ENCODE results near the gene ITGA2.
"Not testable (repeated sequence)": the region's sequence is repeated elsewhere in the genome, so short reads cannot be mapped to it uniquely, and the experiment has no call there.

ITGA2 gene

GRCh38 chr5:53100606-53101005 is 111.5 kb downstream of the ITGA2 start:
- no peak for DNase-seq (ENCODE audit: low spot score)

- no peak for DNase-seq (ENCODE audit: low spot score)
Measured at GRCh38 chr5:53105611-53106300, 116.6 kb downstream of the ITGA2 start.

GRCh38 chr5:53109056-53109442 is 119.9 kb downstream of the ITGA2 start:
- no peak for DNase-seq (ENCODE audit: low spot score)

- peak; percentile 92 for DNase-seq (ENCODE audit: low spot score)
Measured at GRCh38 chr5:53109443-53110127, 120.4 kb downstream of the ITGA2 start, which contains the start of gene MOCS2. TSS of gene MOCS2 (minus strand) at chr5:53109757. CDS start at chr5:53107174, 2,583 bp downstream.

GRCh38 chr5:53110156-53110555 is 121.0 kb downstream of the ITGA2 start:
- DNase-seq (ENCODE audit: low spot score) = no peak

DNA sequence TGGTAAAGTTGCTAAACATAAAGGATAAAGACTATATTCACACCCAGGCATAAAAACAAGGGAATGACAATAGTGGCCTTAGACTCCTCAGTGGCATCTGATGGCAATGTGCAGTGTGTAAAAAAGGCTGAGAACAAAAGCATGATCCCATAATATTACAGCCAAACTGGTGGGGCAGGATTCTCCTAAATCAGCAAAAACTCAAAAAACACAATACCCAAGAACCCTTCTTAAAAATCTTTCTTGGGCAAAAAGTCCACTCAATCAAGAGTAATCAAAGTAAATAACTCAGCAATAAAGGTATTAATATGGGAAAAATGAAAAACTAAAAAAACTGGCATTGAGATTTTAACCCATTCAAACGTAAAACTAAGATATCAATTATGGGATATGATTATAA is 122.0 kb downstream of the ITGA2 start:
- no peak for DNase-seq (ENCODE audit: low spot score)

DNA sequence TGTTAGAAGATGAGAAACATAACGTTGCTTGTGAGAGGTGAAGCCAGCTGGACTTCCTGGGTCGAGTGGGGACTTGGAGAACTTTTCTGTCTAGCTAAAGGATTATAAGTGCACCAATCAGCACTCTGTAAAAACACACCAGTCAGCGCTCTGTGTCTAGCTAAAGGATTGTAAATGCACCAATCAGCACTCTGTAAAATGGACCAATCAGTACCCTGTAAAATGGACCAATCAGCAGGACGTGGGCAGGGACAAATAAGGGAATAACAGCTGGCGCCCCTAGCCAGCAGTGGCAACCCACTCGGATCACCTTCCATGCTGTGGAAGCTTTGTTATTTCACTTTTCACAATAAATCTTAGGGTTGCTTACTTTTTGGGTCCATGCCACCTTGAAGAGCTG is 123.2 kb downstream of the ITGA2 start:
- not testable (repeated sequence) for DNase-seq (ENCODE audit: low spot score)

DNA sequence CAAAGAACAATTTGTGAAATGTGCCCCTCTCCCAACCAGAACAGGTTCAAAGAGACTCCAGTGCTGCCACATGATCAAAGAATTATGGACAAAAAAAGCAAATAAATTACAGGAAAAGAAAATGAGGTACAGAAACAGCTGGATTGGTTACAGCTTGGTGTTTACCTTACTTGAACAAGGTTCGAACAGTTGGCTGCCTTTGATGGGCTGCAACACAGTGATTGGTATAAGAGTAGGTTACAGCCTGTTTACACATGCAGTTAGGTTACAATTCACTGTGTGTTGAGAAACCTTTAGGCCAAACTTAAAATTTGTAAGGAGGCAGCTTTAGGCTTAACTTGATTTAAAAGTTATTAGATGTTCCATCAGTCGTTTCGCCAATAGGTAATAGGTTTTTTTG is 123.8 kb downstream of the ITGA2 start:
- DNase-seq (ENCODE audit: low spot score) = no peak

GRCh38 chr5:53113947-53114346 is 124.8 kb downstream of the ITGA2 start:
- no peak for DNase-seq (ENCODE audit: low spot score)

DNA sequence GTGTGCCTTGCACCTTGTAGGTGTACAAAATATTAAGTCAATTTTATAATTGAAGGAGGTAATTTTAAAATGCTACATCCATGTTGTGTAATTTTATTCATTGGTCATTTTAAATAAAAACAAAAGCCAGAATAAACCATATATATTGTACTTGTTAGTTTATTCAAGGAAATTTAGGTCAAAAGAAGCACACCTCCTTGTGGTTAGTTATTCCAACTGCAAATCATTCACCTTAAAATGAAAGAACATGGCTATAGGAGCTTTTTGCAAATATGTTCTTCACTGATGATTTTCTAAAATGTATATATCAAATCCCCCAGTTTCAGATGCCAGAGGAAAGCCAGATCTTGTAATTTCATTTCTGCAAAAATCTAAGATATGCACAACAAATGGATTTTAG is 125.8 kb downstream of the ITGA2 start:
- DNase-seq (ENCODE audit: low spot score) = no peak

DNA sequence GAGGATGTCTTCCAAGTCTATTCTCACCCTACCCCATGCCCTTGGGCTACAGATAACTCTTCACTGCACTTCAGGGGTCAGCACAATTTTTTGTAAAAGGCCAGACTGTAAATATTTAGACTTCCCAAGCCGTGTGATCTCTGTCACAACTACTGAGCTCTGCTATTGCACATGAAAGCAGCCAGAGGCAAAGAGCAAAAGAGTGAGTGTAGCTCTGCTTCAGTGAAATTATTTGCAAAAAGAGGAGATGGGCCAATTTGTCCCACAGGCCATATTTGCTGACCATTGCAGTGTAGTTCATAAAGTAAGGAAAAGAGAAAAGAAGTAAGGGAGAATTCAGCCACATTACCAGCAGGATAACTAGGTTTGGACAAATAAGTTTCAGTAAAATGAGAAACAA is 127.4 kb downstream of the ITGA2 start:
- DNase-seq (ENCODE audit: low spot score) = no peak

- no peak for DNase-seq (ENCODE audit: low spot score)
Measured at GRCh38 chr5:53118879-53119278, 129.7 kb downstream of the ITGA2 start.

- DNase-seq (ENCODE audit: low spot score) = no peak
Measured at GRCh38 chr5:53120165-53120564, 131.0 kb downstream of the ITGA2 start.

GRCh38 chr5:53123702-53124101 is 134.6 kb downstream of the ITGA2 start:
- no peak for DNase-seq (ENCODE audit: low spot score)

DNA sequence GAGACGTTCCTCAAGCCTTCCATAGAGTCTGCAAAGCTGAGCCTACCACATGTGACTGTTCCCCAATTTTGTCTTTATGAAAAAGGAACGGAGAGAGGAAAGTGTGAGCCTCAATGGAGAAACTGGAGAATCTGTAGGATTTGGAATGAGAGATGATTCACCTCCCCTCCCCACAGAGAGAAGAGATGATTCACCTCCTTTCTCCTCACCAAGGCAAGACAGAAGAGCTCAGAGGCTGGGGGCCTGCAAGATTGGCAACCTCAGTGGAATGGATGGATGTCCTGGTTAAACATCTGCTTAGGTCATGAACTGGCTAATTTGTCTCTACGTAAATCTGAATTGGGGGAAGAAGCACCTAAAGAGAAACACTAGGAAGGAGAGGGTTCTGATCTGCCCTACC is 137.4 kb downstream of the ITGA2 start:
- DNase-seq (ENCODE audit: low spot score) = no peak

DNA sequence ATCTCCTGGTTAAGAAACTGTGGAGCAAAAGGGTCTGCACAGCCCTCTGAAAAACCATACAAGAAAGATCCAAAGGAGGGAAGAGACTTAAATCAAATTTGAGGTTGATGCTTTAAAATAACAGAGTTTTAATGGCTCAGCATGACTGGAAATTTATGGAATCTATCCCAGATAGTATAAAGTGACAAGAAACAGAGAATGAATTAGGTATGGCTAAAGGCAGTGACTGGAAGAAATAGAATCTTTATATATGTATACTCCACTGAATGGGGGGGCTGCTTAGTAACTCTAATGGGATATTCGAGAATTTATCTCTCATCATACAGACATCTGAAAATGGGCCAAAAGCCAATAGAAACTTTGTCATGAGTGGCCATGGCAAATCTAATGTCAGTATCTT is 138.0 kb downstream of the ITGA2 start:
- no peak for DNase-seq (ENCODE audit: low spot score)

DNA sequence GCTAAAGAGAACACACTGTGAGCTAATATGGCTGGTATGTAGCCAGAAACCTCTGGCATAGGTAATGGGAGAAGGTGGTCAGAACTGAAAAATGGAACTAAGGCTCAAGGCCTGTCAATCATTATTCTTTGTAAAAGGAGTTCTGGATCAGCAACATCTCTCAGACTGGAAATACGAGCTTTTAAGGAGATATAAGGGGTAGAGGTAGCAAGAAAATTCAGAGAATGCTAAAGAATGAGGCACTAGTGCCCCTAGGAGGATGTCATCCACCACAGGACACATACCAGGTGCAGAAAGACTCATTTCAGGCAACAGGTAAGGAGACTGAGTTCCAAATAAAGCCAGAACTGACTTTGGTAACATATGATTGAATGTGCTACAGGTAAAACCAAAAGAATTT is 139.3 kb downstream of the ITGA2 start:
- no peak for DNase-seq (ENCODE audit: low spot score)

GRCh38 chr5:53130266-53130665 is 141.1 kb downstream of the ITGA2 start:
- DNase-seq (ENCODE audit: low spot score) = no peak

- DNase-seq (ENCODE audit: low spot score) = no peak
Measured at GRCh38 chr5:53133020-53133419, 143.9 kb downstream of the ITGA2 start.

Measured in left forelimb (tissue), 1 donor.